ENCODE data around the gene TOR1AIP1. TPM values are rescaled to one million over a fixed set of nuclear protein-coding genes. Genes with fewer than 3 reads are reported as not detected.
"Not testable (repeated sequence)": the region's sequence is repeated elsewhere in the genome, so short reads cannot be mapped to it uniquely, and the experiment has no call there.

Gene TOR1AIP1
- total RNA-seq, 2 experiments from 2014 or later, result 68.3 to 73.1 TPM

- H3K27ac Mint-ChIP-seq, result peak overlapping the region; percentile 86
- H3K36me3 Mint-ChIP-seq, result peaks cover 13% of the 10 kb centered on the region
- peak overlapping the region; percentile 86 for H3K4me3 Mint-ChIP-seq
- DNase-seq, result no peak
- no peaks in the 10 kb centered on the region for H3K9me3 Mint-ChIP-seq
- peaks cover 36% of the 10 kb centered on the region for H3K4me1 Mint-ChIP-seq
- POLR2A ChIA-PET, result interaction anchor here (4.9 kb wide), 1 partner anchor 72 kb away, joined by 86 read pairs; the partner anchor contains the start of gene TOR1AIP1
- no peak for ATAC-seq (ENCODE audit: low read depth)
- no peaks in the 10 kb centered on the region for H3K27me3 Mint-ChIP-seq
Observed at GRCh38 chr1:179955731-179956130, 73.6 kb downstream of the TOR1AIP1 start.

DNA sequence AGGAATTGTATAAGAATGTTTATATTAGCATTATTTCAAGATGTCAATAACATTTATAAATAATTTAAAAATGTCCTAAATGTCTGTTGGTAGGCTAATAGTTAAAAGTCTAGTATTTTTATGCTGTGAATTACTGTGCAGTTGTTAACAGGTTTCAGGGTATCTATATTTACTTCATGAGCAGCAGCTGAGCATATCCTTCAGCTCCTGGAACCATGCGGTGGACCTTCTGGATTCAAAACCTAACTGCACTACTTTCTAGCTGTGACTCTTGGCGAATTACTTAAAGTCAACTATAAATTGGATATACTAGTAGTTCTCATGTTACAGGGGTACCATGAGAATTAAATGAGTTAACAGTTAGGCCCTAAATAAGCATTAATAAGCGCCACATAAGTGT is 76.3 kb downstream of the TOR1AIP1 start:
- Mint-ChIP-seq H3K27ac (no peak overlapping the region), H3K9me3 (no peaks in the 10 kb centered on the region), H3K4me1 (peaks cover 29% of the 10 kb centered on the region), H3K4me3 (no peak overlapping the region), H3K36me3 (peaks cover 32% of the 10 kb centered on the region), H3K27me3 (no peaks in the 10 kb centered on the region)
- POLR2A ChIA-PET, result no interaction called here
- ATAC-seq (ENCODE audit: low read depth) (no peak), DNase-seq (no peak)

DNA sequence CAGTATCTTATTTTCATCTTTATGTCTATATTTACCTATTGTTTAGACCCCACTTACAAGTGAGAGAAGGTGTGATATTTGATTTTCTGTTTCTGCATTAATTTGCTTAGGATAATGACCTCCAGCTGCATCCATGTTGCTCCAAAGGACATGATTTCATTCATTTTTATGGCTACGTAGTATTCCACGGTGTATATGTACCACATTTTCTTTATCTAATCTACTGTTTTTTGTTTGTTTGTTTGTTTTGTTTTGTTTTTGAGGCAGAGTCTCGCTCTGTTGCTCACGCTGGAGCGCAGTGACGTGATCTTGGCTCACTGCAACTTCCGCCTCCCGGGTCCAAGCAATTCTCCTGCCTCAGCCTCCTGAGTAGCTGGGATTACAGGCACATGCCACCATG is 80.1 kb downstream of the TOR1AIP1 start:
- POLR2A ChIA-PET; ATAC-seq (ENCODE audit: low read depth); H3K4me3 Mint-ChIP-seq; H3K27me3 Mint-ChIP-seq; H3K9me3 Mint-ChIP-seq; DNase-seq; H3K27ac Mint-ChIP-seq: not testable (repeated sequence)
- peaks cover 25% of the 10 kb centered on the region for H3K4me1 Mint-ChIP-seq
- peaks cover 49% of the 10 kb centered on the region for H3K36me3 Mint-ChIP-seq

- POLR2A ChIA-PET, result no interaction called here
- no peaks in the 10 kb centered on the region for H3K27me3 Mint-ChIP-seq
- H3K9me3 Mint-ChIP-seq, result peaks cover 2% of the 10 kb centered on the region
Observed at GRCh38 chr1:179966551-179966950, 84.5 kb downstream of the TOR1AIP1 start.

GRCh38 chr1:179968284-179968993 is 86.4 kb downstream of the TOR1AIP1 start:
- H3K36me3 Mint-ChIP-seq, result peaks cover 38% of the 10 kb centered on the region
- no peak overlapping the region for H3K4me3 Mint-ChIP-seq

More at GRCh38 chr1:179966551-179966950, 84.5 kb downstream of the TOR1AIP1 start:
- no peak overlapping the region for H3K27ac Mint-ChIP-seq
- peaks cover 46% of the 10 kb centered on the region for H3K36me3 Mint-ChIP-seq
- peaks cover 20% of the 10 kb centered on the region for H3K4me1 Mint-ChIP-seq
- DNase-seq (no peak), ATAC-seq (ENCODE audit: low read depth) (no peak)
- no peak overlapping the region for H3K4me3 Mint-ChIP-seq

GRCh38 chr1:179968994-179969919 is 87.2 kb downstream of the TOR1AIP1 start:
- Mint-ChIP-seq H3K4me3 (no peak overlapping the region), H3K36me3 (peaks cover 41% of the 10 kb centered on the region), H3K27me3 (no peaks in the 10 kb centered on the region), H3K4me1 (peaks cover 17% of the 10 kb centered on the region), H3K27ac (peak overlapping the region; percentile 61), H3K9me3 (peaks cover 6% of the 10 kb centered on the region)
- POLR2A ChIA-PET, result no interaction called here
- ATAC-seq (ENCODE audit: low read depth), result no peak
- no peak for DNase-seq

More at GRCh38 chr1:179968284-179968993, 86.4 kb downstream of the TOR1AIP1 start:
- POLR2A ChIA-PET, result no interaction called here
- Mint-ChIP-seq H3K4me1 (peaks cover 21% of the 10 kb centered on the region), H3K9me3 (peaks cover 6% of the 10 kb centered on the region), H3K27me3 (no peaks in the 10 kb centered on the region), H3K27ac (no peak overlapping the region)
- ATAC-seq (ENCODE audit: low read depth) (no peak), DNase-seq (no peak)

Other genes starting within 250 kb of the TOR1AIP1 start
- gene FAM163A, start 139.0 kb upstream of the TOR1AIP1 start, total RNA-seq, result not detected
- 10 to 100 TPM; 45.6 to 48.5 TPM for gene TOR1AIP2, start 4.5 kb upstream of the TOR1AIP1 start, total RNA-seq
- gene CEP350, start 72.5 kb downstream of the TOR1AIP1 start, total RNA-seq, result 10 to 100 TPM; 63.4 to 73.6 TPM